Neural cell (in vitro differentiated cells): ENCODE data around the gene SYNGR2.
"Not testable (repeated sequence)": the region's sequence is repeated elsewhere in the genome, so short reads cannot be mapped to it uniquely, and the experiment has no call there.

Source experiments
- EP300 ChIP-seq: fragments of 450-650 bp; conservative IDR thresholded peaks from 2 replicates; pipeline ENCODE4 v1.6.1; 2014; ENCODE audit warnings: antibody characterized with exemption, mild to moderate bottlenecking, moderate library complexity; ENCODE audit not compliant: poor library complexity, severe bottlenecking
- EZH2 ChIP-seq: fragments of 200-600, 300-800 bp; shearing (Covaris generic), sonication (generic); IDR thresholded peaks from 2 replicates; pipeline ENCODE4 v1.6.1; 2014; ENCODE audit warnings: antibody characterized with exemption, low read length, borderline replicate concordance, mild to moderate bottlenecking; ENCODE audit not compliant: insufficient read depth, poor library complexity, severe bottlenecking
- MXI1 ChIP-seq: fragments of 450-650 bp; conservative IDR thresholded peaks from 2 replicates; pipeline ENCODE4 v1.6.1; 2014; ENCODE audit warnings: antibody characterized with exemption, mild to moderate bottlenecking; ENCODE audit not compliant: poor library complexity, severe bottlenecking
- POLR2AphosphoS5 ChIP-seq: IDR thresholded peaks from 2 replicates; pipeline ENCODE4 v1.6.1; 2012
- RAD21 ChIP-seq: fragments of 450-650 bp; conservative IDR thresholded peaks from 2 replicates; pipeline ENCODE4 v1.6.1; 2014; ENCODE audit warnings: antibody characterized with exemption, mild to moderate bottlenecking, moderate library complexity
- SMC3 ChIP-seq: fragments of 450-650 bp; conservative IDR thresholded peaks from 2 replicates; pipeline ENCODE4 v1.6.1; 2014; ENCODE audit warnings: antibody characterized with exemption, mild to moderate bottlenecking, moderate library complexity; ENCODE audit not compliant: poor library complexity
- TAF1 ChIP-seq: IDR thresholded peaks from 2 replicates; pipeline ENCODE4 v1.6.1; 2012; ENCODE audit warnings: low read depth
- TF ChIP-seq, protein P1 (sequence below): fragments of 450-650 bp; IDR thresholded peaks from 2 replicates; pipeline ENCODE4 v1.5.1; 2014; ENCODE audit warnings: antibody characterized with exemption, mild to moderate bottlenecking, moderate library complexity; ENCODE audit not compliant: poor library complexity, severe bottlenecking
- TF ChIP-seq, protein P2 (sequence below): IDR thresholded peaks from 2 replicates; pipeline ENCODE4 v1.6.1; 2012; ENCODE audit warnings: borderline replicate concordance

DNA sequence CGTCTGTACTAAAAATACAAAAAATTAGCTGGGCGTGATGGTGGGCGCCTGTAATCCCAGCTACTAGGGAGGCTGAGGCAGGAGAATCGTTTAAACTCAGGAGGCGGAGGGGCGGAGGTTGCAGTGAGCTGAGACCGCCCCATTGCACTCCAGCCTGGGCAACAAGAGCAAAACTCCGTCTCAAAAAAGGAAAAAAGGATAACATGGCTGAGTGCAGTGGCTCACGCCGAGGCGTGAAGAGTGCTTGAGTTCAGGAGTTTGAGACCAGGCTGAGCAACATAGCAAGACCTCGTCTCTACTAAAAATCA, 28.6 kb upstream of the SYNGR2 start:
- TF ChIP-seq POLR2AphosphoS5, EZH2, SMC3, EP300, TAF1, RAD21, MXI1: not testable (repeated sequence)
- TF ChIP-seq, protein P1, sequence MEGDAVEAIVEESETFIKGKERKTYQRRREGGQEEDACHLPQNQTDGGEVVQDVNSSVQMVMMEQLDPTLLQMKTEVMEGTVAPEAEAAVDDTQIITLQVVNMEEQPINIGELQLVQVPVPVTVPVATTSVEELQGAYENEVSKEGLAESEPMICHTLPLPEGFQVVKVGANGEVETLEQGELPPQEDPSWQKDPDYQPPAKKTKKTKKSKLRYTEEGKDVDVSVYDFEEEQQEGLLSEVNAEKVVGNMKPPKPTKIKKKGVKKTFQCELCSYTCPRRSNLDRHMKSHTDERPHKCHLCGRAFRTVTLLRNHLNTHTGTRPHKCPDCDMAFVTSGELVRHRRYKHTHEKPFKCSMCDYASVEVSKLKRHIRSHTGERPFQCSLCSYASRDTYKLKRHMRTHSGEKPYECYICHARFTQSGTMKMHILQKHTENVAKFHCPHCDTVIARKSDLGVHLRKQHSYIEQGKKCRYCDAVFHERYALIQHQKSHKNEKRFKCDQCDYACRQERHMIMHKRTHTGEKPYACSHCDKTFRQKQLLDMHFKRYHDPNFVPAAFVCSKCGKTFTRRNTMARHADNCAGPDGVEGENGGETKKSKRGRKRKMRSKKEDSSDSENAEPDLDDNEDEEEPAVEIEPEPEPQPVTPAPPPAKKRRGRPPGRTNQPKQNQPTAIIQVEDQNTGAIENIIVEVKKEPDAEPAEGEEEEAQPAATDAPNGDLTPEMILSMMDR, result not testable (repeated sequence)
- TF ChIP-seq, protein P2, sequence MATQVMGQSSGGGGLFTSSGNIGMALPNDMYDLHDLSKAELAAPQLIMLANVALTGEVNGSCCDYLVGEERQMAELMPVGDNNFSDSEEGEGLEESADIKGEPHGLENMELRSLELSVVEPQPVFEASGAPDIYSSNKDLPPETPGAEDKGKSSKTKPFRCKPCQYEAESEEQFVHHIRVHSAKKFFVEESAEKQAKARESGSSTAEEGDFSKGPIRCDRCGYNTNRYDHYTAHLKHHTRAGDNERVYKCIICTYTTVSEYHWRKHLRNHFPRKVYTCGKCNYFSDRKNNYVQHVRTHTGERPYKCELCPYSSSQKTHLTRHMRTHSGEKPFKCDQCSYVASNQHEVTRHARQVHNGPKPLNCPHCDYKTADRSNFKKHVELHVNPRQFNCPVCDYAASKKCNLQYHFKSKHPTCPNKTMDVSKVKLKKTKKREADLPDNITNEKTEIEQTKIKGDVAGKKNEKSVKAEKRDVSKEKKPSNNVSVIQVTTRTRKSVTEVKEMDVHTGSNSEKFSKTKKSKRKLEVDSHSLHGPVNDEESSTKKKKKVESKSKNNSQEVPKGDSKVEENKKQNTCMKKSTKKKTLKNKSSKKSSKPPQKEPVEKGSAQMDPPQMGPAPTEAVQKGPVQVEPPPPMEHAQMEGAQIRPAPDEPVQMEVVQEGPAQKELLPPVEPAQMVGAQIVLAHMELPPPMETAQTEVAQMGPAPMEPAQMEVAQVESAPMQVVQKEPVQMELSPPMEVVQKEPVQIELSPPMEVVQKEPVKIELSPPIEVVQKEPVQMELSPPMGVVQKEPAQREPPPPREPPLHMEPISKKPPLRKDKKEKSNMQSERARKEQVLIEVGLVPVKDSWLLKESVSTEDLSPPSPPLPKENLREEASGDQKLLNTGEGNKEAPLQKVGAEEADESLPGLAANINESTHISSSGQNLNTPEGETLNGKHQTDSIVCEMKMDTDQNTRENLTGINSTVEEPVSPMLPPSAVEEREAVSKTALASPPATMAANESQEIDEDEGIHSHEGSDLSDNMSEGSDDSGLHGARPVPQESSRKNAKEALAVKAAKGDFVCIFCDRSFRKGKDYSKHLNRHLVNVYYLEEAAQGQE, result not testable (repeated sequence)
